AG08396 (cell line): Measurements from ENCODE around the gene TAF4.
"Not testable (repeated sequence)": the region's sequence is repeated elsewhere in the genome, so short reads cannot be mapped to it uniquely, and the experiment has no call there.

Source experiments
- DNase-seq: peaks from one replicate; pipeline ENCODE4 v3.0.0; 2012; ENCODE audit warnings: low spot score, mixed read lengths

Gene TAF4

DNA sequence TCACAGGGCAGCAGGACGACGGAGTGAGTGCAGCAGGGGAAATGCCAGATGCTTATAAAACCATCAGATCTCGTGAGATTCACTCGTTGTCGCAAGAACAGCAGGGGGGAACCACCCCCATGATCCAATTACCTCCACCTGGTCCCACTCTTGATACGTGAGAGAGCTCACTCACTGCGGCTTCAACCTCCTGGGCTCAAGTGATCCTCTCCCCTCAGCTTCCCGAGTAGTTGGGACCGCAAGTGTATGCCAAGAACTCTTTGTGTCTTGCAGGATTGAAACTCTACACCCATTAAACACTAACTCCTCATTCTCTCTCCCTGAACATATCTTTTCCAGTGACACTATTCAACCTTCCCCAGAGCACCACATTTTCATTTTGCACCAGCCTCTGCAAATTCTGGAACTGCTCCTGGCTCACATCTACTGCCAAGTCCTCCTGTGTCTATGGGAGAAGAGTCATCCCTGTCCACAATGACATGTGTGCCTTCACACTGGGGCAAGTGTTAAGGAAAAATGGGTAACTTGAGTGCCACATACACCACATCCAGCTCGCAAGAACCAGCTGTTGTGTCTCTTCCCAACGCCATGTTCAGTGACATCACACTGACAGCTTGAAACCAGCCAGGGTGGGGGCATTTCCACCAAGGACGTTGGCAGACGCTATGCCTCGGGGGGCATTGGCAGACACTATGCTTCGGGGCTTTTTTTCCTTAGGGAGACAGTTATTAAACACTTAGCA, 14.7 kb upstream of the TAF4 start:
- no peak for DNase-seq

- DNase-seq: no peak
Observed at GRCh38 chr20:62079166-62079565, 13.5 kb upstream of the TAF4 start.

- DNase-seq: no peak
Observed at GRCh38 chr20:62073323-62073722, 7.6 kb upstream of the TAF4 start.

GRCh38 chr20:62071669-62072430, 6.2 kb upstream of the TAF4 start:
- DNase-seq: not testable (repeated sequence)

DNA sequence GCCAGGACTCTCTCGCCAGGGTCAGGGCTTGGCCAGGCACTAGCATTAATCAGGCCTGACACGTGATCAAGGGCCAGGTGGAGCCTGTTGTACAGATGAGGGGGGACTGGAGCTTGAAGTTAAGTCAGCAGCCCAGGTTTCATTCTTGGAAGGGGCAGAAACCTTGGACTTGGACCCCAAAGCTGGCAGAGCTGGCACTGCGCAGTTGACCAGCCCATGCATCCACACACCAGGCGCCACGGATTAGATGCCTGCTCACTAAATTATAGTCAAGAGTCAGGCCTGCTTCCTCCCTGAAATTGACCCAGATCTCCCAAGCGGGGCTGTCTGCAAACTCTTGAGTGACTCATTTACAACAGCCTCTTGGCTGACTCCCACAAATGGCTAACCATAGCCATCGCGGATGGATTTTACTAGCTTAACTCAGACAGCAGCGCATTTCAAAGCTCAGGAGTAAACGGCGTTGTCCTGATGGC, 4.1 kb upstream of the TAF4 start:
- DNase-seq: peak; percentile 63

DNA sequence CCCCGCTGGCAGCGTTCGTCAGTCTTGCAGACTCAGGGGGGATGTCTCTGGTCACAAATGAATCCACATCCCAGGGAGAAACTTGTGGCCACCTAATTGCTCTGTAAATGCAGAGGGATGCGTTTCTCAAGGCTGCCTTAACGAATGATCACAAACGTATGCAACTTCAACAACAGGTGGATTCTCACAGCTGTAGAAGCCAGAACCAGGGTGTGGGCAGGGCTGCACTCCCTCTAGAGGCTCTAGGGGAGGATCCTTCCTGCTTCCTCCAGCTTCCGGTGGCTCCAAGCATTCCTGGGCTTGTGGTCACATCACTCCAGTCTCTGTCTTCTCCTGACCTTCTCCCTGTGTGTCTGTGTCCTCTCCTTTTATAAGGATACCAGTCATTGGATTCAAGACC, 3.3 kb upstream of the TAF4 start:
- DNase-seq: no peak

GRCh38 chr20:62067547-62068260, 2.0 kb upstream of the TAF4 start:
- no peak for DNase-seq

GRCh38 chr20:62066983-62067433, 1.3 kb upstream of the TAF4 start:
- peak; percentile 47 for DNase-seq

- no peak for DNase-seq
Observed at GRCh38 chr20:62066339-62066982, 780 bp upstream of the TAF4 start.

GRCh38 chr20:62064770-62065673, 659 bp downstream of the TAF4 start:
- peak; percentile 55 for DNase-seq

GRCh38 chr20:62063981-62064769, 1.5 kb downstream of the TAF4 start:
- peak; percentile 40 for DNase-seq

GRCh38 chr20:62063315-62063980, 2.2 kb downstream of the TAF4 start:
- no peak for DNase-seq

- DNase-seq: no peak
Observed at GRCh38 chr20:62062661-62063314, 2.9 kb downstream of the TAF4 start.

- no peak for DNase-seq
Observed at GRCh38 chr20:62061851-62062423, 3.7 kb downstream of the TAF4 start.

DNA sequence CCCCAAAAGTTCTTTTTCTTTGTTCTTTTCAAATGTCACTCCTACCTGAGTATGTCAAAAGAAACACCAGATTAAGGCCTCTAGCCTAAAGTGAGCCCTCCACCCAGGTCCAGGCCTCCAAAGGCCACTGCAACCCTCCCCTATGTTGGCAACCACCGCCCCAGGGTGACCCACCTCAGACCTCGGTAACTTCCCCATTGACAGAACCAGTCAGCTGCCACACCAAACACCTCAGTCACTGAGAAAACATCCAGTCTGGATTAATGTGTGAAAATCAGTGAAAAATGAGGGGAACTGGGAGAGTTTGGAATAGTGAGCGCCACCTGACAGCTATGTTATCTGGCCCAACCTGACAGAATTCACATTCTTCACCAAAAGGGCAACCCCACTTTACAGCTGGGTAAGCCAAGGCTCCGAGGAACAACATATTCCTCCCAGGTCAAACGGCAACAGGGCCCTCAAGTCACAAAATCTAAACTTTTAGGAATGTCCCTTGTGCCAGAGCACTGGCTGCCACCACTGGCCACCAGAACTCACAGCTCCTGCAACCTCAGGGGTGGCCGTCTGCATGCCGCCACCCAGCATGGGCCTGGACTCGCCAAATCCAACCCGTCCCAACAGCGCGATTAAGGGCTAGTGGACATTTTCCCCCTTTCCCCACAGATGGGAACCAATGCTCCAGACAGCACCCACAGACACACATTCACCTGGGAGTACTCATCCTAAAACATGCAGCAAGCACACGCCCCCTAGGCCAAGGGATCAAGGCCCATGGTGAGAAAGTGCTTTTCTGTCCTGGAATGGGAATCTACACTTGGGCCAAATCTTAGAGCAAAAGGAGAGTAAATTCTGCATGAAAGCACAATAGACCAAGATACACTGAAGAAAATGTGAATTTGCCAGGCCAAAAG, 4.8 kb downstream of the TAF4 start:
- DNase-seq: no peak

DNA sequence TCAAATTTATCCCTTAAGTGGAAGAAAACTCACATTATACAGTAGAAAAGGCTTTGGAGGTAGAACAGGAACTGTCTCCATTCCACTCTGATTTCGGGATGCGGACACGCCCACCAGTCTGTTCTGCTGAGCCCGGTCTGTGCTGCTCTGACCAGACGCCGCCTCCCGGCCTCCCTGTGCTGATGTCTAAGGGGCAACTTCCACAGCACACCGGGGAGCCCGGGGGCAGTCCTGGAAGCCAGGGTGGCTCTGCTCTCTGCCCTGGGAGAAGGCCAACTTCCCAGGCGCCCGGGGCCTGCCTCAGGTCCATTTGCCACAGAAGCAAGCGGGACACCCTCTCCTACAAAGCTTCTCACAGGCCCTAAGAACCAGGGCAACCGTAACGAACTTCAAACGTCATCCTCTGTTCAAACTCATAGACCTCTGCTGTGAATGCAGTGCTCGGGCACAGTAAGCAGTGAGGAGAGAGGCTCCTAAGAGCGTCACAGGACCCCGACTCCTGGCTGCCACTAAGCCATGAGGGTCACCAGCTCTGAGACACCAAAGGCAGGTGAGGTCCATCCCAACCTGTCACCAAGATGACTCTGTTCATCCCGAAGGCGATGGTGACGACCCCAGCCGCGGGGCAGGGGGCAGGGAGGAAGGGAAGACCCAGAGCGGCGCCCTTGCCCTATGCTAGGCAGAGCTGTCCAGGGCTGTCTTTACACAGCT, 5.6 kb downstream of the TAF4 start:
- no peak for DNase-seq

DNA sequence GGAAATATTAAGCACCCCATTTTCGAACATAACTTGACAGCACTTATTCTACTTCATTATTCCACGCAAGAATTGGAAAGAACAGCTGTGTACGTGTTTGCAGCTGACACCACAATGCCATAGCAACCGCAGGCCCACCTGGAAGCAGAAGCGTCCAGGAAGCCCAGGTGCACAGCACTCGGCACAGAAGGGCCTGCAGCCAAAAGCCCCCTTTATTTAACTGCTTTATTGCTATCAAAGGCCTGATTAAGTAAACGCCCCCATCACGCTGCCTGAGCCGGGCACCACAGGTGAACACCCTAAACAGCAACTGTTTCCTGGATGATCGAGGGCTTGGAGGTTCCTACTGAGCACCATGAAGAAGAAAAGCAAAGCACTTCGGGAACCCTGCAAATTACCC, 6.3 kb downstream of the TAF4 start:
- DNase-seq: no peak
